HG02870 (cell line): ENCODE measurements around the gene TMEM33.
A peak's percentile ranks its signal among the peaks of the same experiment; 100 is the strongest.

ENCODE experiments used
- ATAC-seq: cut with Tn5 transposase; IDR thresholded peaks from one replicate; pipeline ENCODE4 v1.9.1; 2021; ENCODE audit warnings: mild to moderate bottlenecking, moderate library complexity; ENCODE audit not compliant: unreplicated experiment

The TMEM33 gene

DNA sequence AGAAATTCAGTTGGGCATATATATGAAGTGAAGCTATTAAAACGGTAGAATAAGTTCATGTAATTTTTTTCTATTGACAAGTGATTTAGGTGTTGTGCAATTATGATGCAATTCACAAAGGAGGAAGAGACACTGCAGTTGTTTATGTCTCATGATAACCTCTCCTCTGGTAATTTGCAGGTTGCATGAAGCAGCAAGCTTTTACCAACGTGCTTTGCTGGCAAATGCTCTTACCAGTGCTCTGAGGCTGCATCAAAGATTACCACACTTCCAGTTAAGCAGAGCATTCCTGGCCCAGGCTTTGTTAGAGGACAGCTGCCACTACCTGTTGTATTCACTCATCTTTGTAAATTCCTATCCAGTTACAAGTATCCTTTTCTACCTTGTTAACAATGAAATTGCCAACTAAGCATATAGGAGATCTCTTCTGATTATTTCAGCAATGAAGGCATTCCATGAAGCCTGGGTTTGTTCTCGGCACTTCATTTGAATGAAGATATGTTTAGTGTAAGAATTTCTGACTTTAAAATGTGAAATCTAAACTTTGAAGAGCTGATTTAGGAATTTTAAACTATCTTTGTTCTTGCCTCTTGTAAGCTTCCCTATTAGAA lies 3.9 kb downstream of the TMEM33 start:
- ATAC-seq, result no peak

GRCh38 chr4:41940834-41941233 lies 5.6 kb downstream of the TMEM33 start:
- no peak for ATAC-seq

GRCh38 chr4:41943506-41943905 lies 8.3 kb downstream of the TMEM33 start:
- ATAC-seq, result no peak

DNA sequence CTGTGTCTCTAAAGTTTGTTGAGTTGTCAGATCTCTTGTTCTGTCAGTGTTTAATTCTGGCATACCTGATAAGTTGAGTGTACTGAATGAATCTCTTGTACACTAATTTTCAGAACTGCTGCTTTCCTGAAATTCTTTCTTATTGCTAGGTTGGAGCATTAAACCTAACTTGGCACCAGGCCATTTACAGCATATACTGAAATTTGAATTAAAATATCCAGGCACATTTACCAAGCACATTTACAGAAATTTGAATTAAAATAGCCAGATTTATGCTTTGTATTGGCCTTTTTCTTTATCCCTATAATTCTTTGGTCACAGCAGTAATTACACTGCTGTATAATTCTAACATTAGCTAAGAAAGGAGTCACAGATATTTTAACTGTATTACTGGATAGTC lies 8.9 kb downstream of the TMEM33 start:
- ATAC-seq, result no peak

DNA sequence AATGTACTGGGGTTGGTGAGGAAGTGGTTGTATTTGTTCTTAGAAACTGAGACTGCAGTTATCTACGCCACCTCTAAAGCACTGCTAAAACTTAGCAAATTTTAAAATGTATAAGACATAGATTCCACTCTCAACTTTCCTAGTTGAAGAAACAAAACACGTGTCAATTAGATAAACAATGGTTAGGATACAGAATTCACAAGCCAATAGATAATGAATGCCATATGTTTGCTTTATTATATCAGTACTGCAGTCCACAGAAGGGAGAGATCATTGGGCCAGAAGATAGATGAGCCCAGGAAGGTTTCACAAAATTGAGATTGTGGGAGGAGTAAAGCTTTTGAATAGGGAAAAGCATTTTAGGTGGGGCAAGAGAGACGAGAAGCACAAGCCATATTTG lies 14.3 kb downstream of the TMEM33 start:
- no peak for ATAC-seq

DNA sequence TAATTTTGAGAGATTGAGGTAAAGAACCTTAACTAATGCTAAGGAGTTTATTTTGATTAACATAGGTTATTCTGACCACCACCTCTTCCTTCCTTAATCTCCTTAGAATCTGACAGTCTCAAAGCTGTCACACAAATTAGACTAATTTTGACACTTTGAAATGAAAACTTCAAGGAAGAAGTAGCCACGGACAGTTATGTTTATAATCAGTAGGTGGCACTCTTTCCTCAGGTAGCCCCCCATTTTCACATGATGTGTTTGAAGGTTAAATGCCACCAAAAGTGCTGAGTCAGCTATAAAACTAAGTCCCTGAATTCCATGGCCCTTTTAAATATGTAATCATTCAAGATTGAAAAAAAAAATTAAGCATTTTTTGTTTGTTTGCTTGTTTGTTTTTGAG lies 22.4 kb downstream of the TMEM33 start:
- ATAC-seq, result no peak

DNA sequence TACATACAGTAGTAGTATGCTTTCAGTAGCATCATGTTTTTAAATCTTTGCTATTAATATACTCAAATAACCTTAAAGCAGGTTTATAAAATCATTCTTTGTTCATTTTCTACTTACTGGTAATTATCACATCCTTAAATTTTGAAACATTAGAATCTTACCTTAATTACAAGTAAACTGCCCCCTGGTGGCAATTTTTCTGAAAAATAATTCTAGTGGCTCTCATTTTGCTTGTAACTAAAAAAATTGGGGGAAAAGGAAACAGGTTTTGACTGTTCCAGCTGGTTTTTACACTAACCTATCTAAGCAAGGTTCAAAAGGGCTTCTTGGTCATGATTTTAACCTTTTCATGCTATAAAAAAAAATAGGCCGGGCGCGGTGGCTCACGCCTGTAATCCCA lies 27.9 kb downstream of the TMEM33 start:
- ATAC-seq, result no peak

DNA sequence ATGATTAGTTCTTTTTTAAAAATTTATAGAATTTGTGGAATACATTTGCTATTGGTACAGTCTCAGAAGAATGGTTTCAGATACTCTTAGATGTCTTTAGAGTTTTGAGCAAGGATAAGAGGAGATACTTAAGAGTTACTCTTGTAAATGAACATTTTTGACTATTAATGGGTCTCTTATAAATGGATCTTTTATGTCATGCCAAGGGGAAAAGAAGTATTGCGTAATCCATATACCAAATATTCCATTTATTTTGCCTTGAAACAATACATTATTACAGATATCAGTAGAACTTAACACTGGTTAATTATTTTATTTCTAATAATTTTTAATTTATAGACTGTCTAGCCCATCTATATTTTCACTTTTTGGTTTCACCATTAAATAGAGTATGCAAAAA lies 29.2 kb downstream of the TMEM33 start:
- ATAC-seq, result no peak

DNA sequence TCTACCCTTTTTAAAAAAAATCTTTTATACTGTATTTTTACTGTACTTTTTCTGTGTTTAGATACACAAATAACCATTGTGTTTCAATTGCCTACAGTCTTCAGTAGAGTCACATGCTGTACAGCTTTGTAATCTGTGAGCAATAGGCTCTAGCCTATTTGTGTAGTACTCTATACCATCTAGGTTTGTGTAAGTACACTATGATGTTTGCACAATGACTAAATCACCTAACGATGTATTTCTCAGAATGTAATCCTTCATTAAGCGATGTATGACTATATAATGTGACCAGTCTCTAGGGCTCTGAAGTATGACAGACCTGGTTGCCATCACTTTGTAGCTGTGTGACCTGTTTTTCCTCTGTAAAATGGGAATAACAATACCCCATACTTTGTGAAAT lies 32.2 kb downstream of the TMEM33 start:
- no peak for ATAC-seq

DNA sequence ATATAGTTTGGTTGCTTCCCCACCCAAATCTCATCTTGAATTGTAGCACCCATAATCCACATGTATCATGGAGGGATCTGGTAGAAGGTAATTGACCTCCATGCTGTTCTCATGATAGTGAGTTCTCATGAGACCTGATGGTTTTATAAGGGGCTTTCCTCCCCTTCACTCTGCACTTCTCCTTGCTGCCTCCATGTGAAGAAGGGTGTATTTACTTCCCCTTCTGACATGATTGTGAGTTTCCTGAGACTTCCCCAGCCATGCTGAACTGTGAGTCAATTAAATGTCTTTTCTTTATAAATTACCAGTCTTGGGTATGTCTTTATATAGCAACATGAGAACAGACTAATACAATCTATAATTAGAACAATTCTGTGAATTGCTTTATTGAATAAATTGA lies 34.4 kb downstream of the TMEM33 start:
- ATAC-seq, result no peak

DNA sequence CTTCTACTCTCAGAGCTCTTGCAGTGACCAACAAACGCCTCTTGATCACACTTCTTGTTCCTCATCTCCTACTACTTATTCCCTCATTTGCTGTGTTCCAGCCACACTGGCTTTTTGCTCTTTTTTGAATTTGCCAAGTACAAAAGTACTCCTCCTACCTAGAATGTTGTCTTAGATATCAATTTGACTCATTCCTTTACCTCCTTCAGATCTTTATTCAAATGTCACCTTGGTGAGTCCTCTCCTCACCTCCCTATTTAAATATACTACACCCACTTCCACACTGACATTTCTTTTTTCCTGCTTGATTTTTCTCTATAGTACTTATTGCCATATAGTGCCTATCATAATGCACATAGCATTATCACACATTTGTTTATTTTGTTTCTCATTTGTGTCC lies 40.1 kb downstream of the TMEM33 start:
- ATAC-seq, result no peak

- ATAC-seq, result no peak
Observed at GRCh38 chr4:41976775-41977516, 41.7 kb downstream of the TMEM33 start.

GRCh38 chr4:41977709-41978108 lies 42.5 kb downstream of the TMEM33 start:
- no peak for ATAC-seq

DNA sequence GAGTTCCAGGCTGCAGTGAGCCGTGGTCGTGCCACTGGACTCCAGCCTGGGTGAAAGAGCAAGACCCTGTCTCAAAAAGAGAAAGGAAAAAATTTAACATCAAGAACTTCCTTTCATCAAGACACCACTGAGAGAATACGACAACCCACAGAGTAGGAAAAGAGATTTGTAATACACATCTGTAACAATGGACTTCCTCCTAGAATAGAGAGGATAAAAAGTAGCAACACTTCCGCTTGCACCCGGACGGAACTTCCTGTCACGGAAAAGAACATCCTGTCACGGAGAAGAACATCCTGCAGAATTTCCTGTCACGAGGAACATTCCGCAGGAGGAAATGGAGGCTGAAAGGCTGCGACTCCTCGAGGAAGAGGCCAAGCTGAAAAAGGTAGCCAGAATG lies 46.2 kb downstream of the TMEM33 start, which contains the start of gene DCAF4L1:
Gene DCAF4L1, plus strand, starts transcription at position 301 of the 400 bp plus-strand sequence. Its CDS starts 37 bp downstream, at position 338.
- ATAC-seq, result no peak

DNA sequence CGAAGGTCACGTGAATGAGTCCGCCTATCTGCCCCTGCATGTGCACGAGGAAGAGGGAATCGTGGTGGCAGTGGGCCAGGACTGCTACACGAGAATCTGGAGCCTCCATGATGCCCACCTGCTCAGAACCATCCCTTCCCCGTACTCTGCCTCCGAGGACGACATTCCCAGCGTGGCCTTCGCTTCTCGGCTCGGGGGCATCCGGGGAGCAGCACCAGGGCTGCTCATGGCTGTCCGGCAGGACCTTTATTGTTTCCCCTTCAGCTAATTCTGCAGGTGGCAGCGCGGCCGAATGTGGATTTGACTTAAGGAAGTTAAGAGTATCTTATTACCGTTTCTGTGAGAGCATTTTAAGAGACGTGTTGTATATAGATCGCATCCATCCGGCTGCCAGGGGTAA lies 47.5 kb downstream of the TMEM33 start:
- ATAC-seq, result no peak

- ATAC-seq, result no peak
Observed at GRCh38 chr4:41985151-41985550, 49.9 kb downstream of the TMEM33 start.

GRCh38 chr4:41989994-41990364 lies 54.8 kb downstream of the TMEM33 start:
- peak; percentile 13 for ATAC-seq

GRCh38 chr4:41990365-41991111 lies 55.3 kb downstream of the TMEM33 start, which contains the start of gene SLC30A9:
TSS of gene SLC30A9 (plus strand) at chr4:41990530. CDS start at chr4:41990652, 122 bp downstream.
- ATAC-seq, result peak; percentile 99

DNA sequence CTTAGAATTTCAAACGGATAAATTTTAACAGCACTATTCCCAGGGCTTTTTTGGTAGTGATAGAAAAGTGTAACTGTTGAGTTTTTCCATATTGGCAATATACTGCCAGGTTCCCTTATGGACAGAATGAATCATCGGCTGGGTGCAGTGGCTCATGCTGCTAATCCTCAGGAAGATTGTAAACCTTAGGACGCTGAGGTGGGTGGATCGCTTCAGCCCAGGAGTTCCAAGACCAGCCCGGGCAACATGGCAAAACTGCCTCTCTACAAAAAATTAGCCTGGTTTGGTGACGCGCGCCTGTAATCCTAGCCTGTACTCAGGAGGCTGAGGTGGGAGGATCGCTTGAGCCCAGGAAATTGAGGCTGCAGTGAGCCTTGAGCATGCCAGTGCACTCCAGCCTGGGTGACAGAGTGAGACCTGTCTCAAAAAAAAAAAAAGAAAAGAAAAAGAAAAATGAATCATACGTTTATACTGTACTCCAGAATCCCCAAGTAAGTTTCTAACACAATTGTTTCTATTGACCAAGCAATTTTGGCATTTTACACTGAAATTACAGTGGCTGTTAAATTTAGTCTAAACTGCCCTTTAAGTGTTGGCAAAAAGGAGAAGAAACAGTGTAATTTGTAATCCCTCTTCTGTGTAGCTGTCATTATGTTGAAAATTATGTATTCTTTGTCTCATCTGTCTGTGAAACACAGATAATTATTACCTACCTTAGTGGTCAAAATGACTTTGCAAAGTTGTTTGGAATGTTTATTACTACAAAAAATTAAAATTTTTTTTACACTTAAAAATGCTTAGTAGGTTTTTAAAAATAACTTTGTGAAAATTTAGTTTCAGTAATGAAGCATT lies 56.9 kb downstream of the TMEM33 start:
- no peak for ATAC-seq

GRCh38 chr4:41992967-41993857 lies 58.0 kb downstream of the TMEM33 start:
- ATAC-seq, result no peak
